ENCODE data around the gene PSTPIP1. TPM values are rescaled to one million over a fixed set of nuclear protein-coding genes. Genes with fewer than 3 reads are reported as not detected.

PSTPIP1 gene
- total RNA-seq, 1 donor from 2014 or later, result not detected

DNA sequence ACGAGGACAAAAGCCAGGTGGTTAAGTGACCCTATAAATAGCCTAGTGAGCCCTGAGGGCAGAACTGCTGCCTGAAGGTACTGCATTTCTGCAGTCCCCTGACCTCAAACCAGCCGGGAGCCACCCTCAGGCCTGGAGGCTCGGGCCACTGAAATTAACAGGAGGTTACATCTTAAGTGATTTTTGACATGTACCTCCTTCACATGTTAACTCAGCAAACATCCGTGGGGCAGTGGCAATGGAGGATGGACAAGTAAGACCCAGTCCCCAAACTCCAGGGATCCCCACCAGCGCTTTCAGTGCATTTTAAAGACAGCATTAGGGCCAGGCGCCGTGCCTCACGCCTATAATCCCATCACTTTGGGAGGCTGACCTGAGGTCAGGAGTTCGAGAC, 26.2 kb downstream of the PSTPIP1 start:
- TF ChIP-seq, protein P1, sequence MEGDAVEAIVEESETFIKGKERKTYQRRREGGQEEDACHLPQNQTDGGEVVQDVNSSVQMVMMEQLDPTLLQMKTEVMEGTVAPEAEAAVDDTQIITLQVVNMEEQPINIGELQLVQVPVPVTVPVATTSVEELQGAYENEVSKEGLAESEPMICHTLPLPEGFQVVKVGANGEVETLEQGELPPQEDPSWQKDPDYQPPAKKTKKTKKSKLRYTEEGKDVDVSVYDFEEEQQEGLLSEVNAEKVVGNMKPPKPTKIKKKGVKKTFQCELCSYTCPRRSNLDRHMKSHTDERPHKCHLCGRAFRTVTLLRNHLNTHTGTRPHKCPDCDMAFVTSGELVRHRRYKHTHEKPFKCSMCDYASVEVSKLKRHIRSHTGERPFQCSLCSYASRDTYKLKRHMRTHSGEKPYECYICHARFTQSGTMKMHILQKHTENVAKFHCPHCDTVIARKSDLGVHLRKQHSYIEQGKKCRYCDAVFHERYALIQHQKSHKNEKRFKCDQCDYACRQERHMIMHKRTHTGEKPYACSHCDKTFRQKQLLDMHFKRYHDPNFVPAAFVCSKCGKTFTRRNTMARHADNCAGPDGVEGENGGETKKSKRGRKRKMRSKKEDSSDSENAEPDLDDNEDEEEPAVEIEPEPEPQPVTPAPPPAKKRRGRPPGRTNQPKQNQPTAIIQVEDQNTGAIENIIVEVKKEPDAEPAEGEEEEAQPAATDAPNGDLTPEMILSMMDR (IDR thresholded peaks at IDR 0.05; ENCODE audit: unreplicated experiment), result no peak
- Mint-ChIP-seq H3K4me3 (ENCODE audit: low read depth) (no peak overlapping the region), H3K27ac (no peak overlapping the region), H3K27me3 (peaks cover 27% of the 10 kb centered on the region), H3K36me3 (ENCODE audit: insufficient read depth) (no peaks in the 10 kb centered on the region), H3K9me3 (ENCODE audit: low read depth) (no peaks in the 10 kb centered on the region), H3K4me1 (ENCODE audit: low read depth) (no peaks in the 10 kb centered on the region)
- no peak for DNase-seq (ENCODE audit: low spot score, unreplicated experiment)

DNA sequence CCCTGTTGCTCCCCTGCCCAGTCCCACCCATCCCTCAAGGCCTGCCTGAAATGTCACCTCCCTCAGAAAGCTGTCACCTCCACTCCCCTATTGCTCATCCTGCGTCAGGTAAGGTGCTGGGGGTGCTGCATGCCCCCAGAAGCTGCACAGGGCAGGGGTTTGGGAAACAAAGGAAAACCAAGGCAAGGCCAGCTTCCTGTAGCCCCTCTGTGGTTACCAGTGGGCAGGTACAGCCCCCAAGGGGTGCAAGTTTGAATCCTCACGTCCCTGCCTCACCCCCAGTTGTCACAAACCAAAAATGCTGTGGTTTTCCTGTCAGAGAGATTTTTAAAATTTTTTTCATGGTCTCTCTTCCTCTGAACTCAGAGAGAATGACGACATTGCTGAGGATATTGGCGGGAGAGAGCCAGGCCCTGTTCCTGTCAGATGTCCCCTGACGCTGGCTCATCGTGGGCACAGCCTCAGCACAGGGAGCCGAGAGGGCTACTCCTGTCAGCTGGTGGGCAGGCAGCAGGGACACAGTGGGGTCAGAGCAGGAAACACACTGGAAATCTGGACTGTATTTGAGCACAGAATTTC, 27.0 kb downstream of the PSTPIP1 start:
- no peaks in the 10 kb centered on the region for H3K36me3 Mint-ChIP-seq (ENCODE audit: insufficient read depth)
- H3K27me3 Mint-ChIP-seq, result peaks cover 27% of the 10 kb centered on the region
- no peaks in the 10 kb centered on the region for H3K9me3 Mint-ChIP-seq (ENCODE audit: low read depth)
- no peak for DNase-seq (ENCODE audit: low spot score, unreplicated experiment)
- no peak overlapping the region for H3K27ac Mint-ChIP-seq
- H3K4me1 Mint-ChIP-seq (ENCODE audit: low read depth), result no peaks in the 10 kb centered on the region
- TF ChIP-seq, protein P1 (IDR thresholded peaks at IDR 0.05; ENCODE audit: unreplicated experiment), result no peak
- no peak overlapping the region for H3K4me3 Mint-ChIP-seq (ENCODE audit: low read depth)

DNA sequence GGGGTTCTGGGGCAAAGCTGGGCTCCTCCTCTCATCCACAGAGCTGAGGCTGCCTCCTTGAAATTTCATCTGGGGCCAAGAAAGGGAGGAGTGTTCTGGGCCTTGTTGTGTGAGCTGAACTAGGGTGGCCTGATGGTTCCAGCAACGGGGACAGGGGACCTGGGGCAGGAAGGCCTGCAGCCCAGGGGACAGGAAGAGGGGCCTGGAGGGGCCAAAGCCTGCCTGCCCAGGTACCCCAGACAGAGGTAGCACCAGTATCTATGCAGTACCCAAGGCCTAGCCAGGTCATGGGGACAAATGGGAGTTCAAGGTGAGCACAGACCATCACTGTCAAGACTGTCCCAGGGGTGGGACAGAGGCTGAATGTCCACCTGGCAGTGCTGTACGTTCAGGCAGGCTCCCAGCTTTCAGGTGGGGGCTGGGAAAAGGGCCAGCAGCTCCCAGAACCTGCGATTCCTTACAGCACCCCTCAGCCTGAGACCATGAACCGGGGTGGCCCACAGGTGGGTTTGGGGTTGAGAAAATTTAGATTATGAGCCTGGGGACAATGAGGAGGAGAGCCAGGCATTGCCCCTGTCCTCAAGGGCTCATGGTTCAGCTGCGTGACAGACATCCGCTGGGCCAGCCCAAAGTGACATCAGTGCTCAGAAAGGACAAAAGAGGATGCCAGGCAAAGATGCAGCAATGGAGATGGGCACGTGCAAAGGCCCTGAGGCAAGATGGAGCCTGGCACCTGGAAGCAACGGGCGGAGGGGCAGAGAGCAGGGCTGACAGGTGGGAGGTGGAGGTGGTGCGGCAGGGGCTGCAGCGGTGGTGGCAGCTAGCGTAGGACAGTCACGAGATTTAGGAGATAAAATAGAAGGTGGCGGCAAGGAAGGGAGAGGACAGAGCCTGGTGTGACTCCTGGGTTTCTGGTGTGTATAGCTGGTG, 28.0 kb downstream of the PSTPIP1 start:
- Mint-ChIP-seq H3K36me3 (ENCODE audit: insufficient read depth) (no peaks in the 10 kb centered on the region), H3K9me3 (ENCODE audit: low read depth) (no peaks in the 10 kb centered on the region), H3K4me1 (ENCODE audit: low read depth) (no peaks in the 10 kb centered on the region), H3K27me3 (peaks cover 34% of the 10 kb centered on the region), H3K27ac (no peak overlapping the region), H3K4me3 (ENCODE audit: low read depth) (no peak overlapping the region)
- TF ChIP-seq, protein P1 (IDR thresholded peaks at IDR 0.05; ENCODE audit: unreplicated experiment), result no peak
- DNase-seq (ENCODE audit: low spot score, unreplicated experiment), result no peak

DNA sequence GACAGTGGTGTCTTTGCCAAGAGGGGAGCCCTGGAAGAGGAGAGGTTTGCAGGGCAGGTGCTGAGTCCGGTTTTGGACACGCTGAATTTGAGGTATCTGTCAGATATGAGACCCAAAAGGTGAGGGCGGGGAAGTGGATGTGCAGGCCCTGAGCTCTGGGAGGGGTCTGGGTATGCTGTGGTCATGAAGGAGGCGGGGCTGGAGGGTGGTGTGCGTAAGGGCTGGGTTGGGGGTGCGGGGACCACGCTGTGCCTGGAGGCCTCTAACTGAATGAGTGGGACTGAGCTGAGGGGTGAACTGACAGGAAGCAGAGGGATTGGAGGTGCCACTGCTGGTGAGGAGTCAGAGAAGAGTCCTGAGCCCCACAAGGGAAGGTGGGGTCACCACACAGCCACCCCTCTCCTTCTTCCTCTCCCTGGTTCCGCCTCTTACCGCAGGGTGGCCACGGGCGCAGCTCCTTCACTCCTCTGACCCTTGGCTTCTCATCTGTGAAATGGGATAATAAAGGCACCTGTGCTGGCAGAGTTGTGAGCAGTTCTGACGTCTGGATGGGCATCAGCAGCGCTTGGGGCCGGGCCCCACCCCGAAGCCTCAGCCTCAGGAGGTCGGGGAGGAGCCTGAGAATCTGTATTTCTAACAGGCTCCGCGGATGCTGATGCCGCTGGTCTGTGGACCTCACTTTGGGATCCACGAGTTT, 28.8 kb downstream of the PSTPIP1 start:
- Mint-ChIP-seq H3K4me3 (ENCODE audit: low read depth) (no peak overlapping the region), H3K36me3 (ENCODE audit: insufficient read depth) (no peaks in the 10 kb centered on the region), H3K27me3 (peaks cover 34% of the 10 kb centered on the region), H3K9me3 (ENCODE audit: low read depth) (no peaks in the 10 kb centered on the region), H3K4me1 (ENCODE audit: low read depth) (no peaks in the 10 kb centered on the region), H3K27ac (no peak overlapping the region)
- TF ChIP-seq, protein P1 (IDR thresholded peaks at IDR 0.05; ENCODE audit: unreplicated experiment), result no peak
- DNase-seq (ENCODE audit: low spot score, unreplicated experiment), result no peak

Data from progenitor cell of endocrine pancreas (in vitro differentiated cells).